Adrenal gland (tissue), 5 donors: ENCODE measurements around the gene TTLL1.

Experiments
- POLR2A ChIP-seq, 2 donors: fragments of 450-650 bp; IDR thresholded peaks; one replicate each; pipeline ENCODE4 v1.6.1; 2017; ENCODE audit warnings: antibody characterized with exemption in 2 of 2, mild to moderate bottlenecking in 2 of 2, moderate library complexity in 1 of 2
- TF ChIP-seq, protein P1 (sequence below), 6 experiments: fragments of 450-650 bp in 4 of 6; fragments of 200-600 bp in 2 of 6; sonication (generic) in 1 of 6; IDR thresholded peaks; 1 replicate in 5 of 6; 2 replicates in 1 of 6; pipeline versions ENCODE4 v1.5.1 to v1.8.0; 2016 to 2021; ENCODE audit warnings: antibody characterized with exemption in 6 of 6, mild to moderate bottlenecking in 2 of 6, moderate library complexity in 1 of 6
- donor health status: DM: no; HTN: no; CAD: no.

DNA sequence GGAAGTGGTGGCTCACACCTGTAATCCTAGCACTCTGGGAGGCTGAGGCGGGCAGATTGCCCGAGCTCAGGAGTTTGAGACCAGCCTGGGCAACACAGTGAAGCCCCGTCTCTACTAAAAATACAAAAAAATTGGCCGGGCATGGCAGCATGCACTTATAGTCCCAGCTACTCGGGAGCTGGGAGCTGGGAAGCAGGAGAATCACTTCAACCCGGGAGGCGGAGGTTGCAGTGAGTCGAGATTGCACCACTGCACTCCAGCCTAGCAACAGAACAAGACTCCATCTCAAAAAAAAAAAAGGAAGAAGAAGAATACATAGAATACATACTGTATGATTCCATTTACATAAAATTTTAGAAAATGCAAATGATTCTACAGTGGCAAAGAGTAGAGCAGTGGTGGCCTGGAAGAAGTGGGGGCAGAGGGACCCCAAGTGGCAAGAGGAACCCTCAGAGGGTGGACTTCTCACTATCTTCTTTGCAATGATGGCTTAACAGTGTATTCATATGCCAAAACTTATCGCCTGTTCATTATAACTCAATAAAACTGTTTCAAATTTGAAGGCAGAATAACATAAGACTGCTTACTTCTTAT lies 96.2 kb downstream of the TTLL1 start:
- no peak for TF ChIP-seq POLR2A (IDR thresholded peaks at IDR 0.05)
- TF ChIP-seq, protein P1, sequence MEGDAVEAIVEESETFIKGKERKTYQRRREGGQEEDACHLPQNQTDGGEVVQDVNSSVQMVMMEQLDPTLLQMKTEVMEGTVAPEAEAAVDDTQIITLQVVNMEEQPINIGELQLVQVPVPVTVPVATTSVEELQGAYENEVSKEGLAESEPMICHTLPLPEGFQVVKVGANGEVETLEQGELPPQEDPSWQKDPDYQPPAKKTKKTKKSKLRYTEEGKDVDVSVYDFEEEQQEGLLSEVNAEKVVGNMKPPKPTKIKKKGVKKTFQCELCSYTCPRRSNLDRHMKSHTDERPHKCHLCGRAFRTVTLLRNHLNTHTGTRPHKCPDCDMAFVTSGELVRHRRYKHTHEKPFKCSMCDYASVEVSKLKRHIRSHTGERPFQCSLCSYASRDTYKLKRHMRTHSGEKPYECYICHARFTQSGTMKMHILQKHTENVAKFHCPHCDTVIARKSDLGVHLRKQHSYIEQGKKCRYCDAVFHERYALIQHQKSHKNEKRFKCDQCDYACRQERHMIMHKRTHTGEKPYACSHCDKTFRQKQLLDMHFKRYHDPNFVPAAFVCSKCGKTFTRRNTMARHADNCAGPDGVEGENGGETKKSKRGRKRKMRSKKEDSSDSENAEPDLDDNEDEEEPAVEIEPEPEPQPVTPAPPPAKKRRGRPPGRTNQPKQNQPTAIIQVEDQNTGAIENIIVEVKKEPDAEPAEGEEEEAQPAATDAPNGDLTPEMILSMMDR (IDR thresholded peaks at IDR 0.05) = no peak
